ENCODE data around the gene AK5.

GRCh38 chr1:77303387-77303786 is 21.6 kb downstream of the AK5 start:
- TF ChIP-seq CTCF (IDR thresholded peaks at IDR 0.05) (no peak), EP300 (IDR thresholded peaks at IDR 0.05) (no peak), POLR2A (IDR thresholded peaks at IDR 0.05) (no peak)

All from suprapubic skin (tissue), 3 donors.